Fibroblast of lung (primary cell): ENCODE data around the gene GSTM2.

Experiments used
- EZH2 ChIP-seq: IDR thresholded peaks from 2 replicates; pipeline ENCODE4 v1.5.1; 2012; ENCODE audit warnings: low read length, control low read depth, mild to moderate bottlenecking; ENCODE audit errors: missing control alignments
- TF ChIP-seq, protein P1 (sequence below), 2 donors: IDR thresholded peaks in 1 of 2; conservative IDR thresholded peaks in 1 of 2; 1 replicate in 1 of 2; 2 replicates in 1 of 2; pipeline ENCODE4 v1.5.1; 2011 to 2012; ENCODE audit warnings: low read length in 2 of 2, control low read depth in 1 of 2, inconsistent platforms in 1 of 2, low read depth in 1 of 2, mild to moderate bottlenecking in 1 of 2

DNA sequence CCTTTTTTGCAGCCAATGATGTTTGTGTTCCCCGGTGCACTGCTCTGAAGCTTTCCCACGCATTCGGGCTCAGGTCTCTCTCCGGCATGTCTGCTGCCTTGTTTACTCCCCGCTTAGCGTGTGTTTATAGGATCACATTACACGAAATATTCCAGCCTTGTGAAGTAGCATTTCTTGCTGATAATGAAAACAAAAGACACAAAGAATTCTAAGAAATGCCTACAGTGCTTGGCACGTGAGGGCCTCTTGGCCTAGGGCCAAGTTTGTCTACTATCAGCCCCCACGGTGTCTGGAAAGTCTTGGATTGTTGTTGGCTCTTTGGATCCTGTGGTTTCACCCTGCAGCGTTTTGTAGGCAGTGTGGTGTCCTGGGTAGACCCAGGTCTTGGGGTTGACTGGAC is 23.2 kb upstream of the GSTM2 start:
- TF ChIP-seq EZH2, result no peak
- TF ChIP-seq, protein P1, sequence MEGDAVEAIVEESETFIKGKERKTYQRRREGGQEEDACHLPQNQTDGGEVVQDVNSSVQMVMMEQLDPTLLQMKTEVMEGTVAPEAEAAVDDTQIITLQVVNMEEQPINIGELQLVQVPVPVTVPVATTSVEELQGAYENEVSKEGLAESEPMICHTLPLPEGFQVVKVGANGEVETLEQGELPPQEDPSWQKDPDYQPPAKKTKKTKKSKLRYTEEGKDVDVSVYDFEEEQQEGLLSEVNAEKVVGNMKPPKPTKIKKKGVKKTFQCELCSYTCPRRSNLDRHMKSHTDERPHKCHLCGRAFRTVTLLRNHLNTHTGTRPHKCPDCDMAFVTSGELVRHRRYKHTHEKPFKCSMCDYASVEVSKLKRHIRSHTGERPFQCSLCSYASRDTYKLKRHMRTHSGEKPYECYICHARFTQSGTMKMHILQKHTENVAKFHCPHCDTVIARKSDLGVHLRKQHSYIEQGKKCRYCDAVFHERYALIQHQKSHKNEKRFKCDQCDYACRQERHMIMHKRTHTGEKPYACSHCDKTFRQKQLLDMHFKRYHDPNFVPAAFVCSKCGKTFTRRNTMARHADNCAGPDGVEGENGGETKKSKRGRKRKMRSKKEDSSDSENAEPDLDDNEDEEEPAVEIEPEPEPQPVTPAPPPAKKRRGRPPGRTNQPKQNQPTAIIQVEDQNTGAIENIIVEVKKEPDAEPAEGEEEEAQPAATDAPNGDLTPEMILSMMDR (conservative IDR thresholded peaks at IDR 0.05 in 1 of 2, IDR thresholded peaks at IDR 0.05 in 1 of 2; ENCODE audit: low read depth in 1 of 2, low read length in 2 of 2), result no peak
